Activated CD8-positive, alpha-beta T cell treated with anti-CD3 and anti-CD28 coated beads, Interleukin-2, amount 10 ng/mL, durations not matched to agents 7 days and 5 days (primary cell): ENCODE data around the gene ZNF577. TPM values are rescaled to one million over a fixed set of nuclear protein-coding genes. Genes with fewer than 3 reads are reported as not detected.
"Not testable (repeated sequence)": the region's sequence is repeated elsewhere in the genome, so short reads cannot be mapped to it uniquely, and the experiment has no call there.

Experiments
- ATAC-seq: fragments of 150-1000 bp; cut with Tn5 transposase; one replicate; pipeline ENCODE4 v1.10.0; 2021; ENCODE audit warnings: moderate library complexity
- CTCF ChIA-PET: fragments of 350-600 bp; sonication (Branson Sonifier 250); formaldehyde crosslinking; loops from one replicate; lab custom pipeline; 2021; ENCODE audit warnings: antibody characterized with exemption; lab: Charles Lee
- POLR2A ChIA-PET: fragments of 350-600 bp; sonication (Branson Sonifier 250); formaldehyde crosslinking; loops from one replicate; lab custom pipeline; 2021; ENCODE audit warnings: antibody characterized with exemption; lab: Charles Lee
- DNase-seq: peaks from one replicate; pipeline ENCODE4 v3.0.0-alpha.2; 2020
- H3K27ac Mint-ChIP-seq: one replicate; pipeline ENCODE4 v1.8.0; 2021; ENCODE audit warnings: mild to moderate bottlenecking, mixed read lengths
- H3K27me3 Mint-ChIP-seq: one replicate; pipeline ENCODE4 v1.8.0; 2021; ENCODE audit warnings: low read depth, mixed read lengths
- H3K36me3 Mint-ChIP-seq: one replicate; pipeline ENCODE4 v1.8.0; 2021; ENCODE audit warnings: low read depth, mixed read lengths
- H3K4me1 Mint-ChIP-seq: one replicate; pipeline ENCODE4 v1.8.0; 2021; ENCODE audit warnings: low read depth, mixed read lengths
- H3K4me3 Mint-ChIP-seq: one replicate; pipeline ENCODE4 v1.8.0; 2021; ENCODE audit warnings: mild to moderate bottlenecking, mixed read lengths
- H3K9me3 Mint-ChIP-seq: one replicate; pipeline ENCODE4 v1.8.0; 2022; ENCODE audit warnings: mixed read lengths; ENCODE audit not compliant: insufficient read depth
- total RNA-seq, 2 experiments: library from RNA; stranded (reverse); gene quantifications; one replicate each; pipeline ENCODE4 v1.2.3, GENCODE V29; 2021

ZNF577 gene
- total RNA-seq = 1 to 10 TPM; 6.0 to 7.6 TPM

- ChIA-PET CTCF (no interaction called here), POLR2A (interaction anchor here (0.5 kb wide), 1 partner anchor 20 kb away, joined by 3 read pairs; no protein-coding TSS in a partner anchor)
- Mint-ChIP-seq H3K36me3 (peaks cover 79% of the 10 kb centered on the region), H3K9me3 (peaks cover 69% of the 10 kb centered on the region), H3K4me3 (peak within 1 kb of the TSS; percentile 91), H3K27ac (peak within 1 kb of the TSS; percentile 92), H3K4me1 (peaks cover 7% of the 10 kb centered on the region), H3K27me3 (no peaks in the 10 kb centered on the region)
- DNase-seq (peak; percentile 85), ATAC-seq (peak; percentile 92)
Observed at GRCh38 chr19:51887522-51888498, at the start of gene ZNF577. Gene ZNF577 (minus strand): TSS chr19:51887951. CDS start chr19:51880382, 7,569 bp downstream.

DNA sequence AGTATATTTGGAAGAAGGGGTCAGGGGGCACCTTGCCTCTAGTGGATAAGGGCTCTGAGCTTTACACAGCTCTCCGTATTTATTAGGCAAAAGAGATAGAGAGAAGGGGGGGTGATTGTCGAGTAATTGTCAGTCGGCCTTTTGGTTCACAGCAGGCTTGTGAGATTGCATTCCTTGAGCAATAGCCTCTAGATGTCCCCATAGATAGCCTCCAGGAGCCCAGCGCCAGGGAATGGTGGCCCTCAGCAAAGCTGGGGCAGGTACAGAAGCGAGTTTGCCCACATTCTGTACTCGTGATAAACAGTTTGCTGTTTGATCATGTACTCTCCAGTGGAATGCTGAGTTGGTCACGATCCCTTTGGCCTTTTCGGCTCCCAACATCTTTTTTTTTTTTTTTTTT lies 44.2 kb upstream of the ZNF577 start:
- Mint-ChIP-seq H3K27ac (no peak overlapping the region), H3K27me3 (no peaks in the 10 kb centered on the region), H3K4me1 (peaks cover 11% of the 10 kb centered on the region), H3K9me3 (peaks cover 42% of the 10 kb centered on the region), H3K36me3 (peaks cover 84% of the 10 kb centered on the region), H3K4me3 (no peak overlapping the region)
- ChIA-PET CTCF (no interaction called here), POLR2A (no interaction called here)
- no peak for DNase-seq
- no peak for ATAC-seq

GRCh38 chr19:51927859-51928258 lies 40.1 kb upstream of the ZNF577 start:
- Mint-ChIP-seq H3K4me3 (peak overlapping the region; percentile 99), H3K4me1 (peaks cover 17% of the 10 kb centered on the region), H3K9me3 (peaks cover 57% of the 10 kb centered on the region), H3K27ac (peak overlapping the region; percentile 90), H3K27me3 (no peaks in the 10 kb centered on the region), H3K36me3 (peaks cover 70% of the 10 kb centered on the region)
- DNase-seq (peak; percentile 20), ATAC-seq (no peak)
- ChIA-PET CTCF (interaction anchor here (0.6 kb wide), 1 partner anchor 309 kb away, joined by 5 read pairs; no protein-coding TSS in a partner anchor), POLR2A (no interaction called here)

DNA sequence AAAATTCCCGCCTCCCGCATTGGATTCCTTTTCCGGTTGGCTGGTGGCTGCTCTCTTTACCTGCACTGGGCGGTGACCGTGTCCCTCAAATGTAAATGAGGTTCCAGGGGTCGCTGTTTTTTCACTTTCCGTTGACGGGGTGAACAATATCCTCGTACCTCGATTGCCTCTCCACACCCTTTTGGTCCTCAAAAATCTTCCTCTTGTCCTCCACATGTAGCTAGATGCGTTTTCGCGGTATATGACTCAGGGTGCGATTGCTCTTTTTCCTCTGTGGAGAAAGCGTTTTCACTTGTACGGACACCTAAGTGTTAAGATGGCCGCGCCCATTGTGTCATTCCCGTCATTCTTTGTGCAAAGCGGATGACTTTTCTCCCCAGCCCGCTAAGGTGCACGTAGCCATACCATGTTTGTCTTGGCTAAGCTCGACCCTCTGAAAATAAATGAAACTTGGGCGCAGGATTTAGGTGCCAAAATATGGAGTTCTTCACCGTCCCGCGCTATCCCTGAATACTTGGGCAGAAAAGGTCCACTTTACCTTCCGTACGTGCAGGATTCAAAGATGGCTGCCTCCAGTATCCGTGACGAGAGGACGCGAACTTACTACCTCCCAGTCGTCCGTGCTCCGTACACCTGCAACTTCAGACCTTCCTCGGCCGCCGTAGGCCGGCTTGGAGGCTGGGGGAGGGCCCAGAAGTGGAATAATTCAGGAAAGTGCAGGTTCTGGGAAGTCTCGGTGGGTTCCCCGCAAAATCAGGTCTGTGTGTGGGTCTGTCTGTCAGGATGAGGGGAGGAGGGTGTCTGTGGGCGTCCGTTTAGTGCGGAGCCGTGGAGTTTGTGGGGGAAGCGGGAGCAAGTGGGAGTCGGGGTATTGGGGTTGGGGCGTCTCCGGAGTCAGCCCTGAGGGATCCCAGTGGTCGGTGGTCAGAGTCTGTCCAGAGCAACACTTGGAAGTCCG lies 39.3 kb upstream of the ZNF577 start, which contains the start of gene ZNF613:
Gene ZNF613 (plus strand): TSS at position 689 of the 958 bp plus-strand sequence. CDS start 8,749 bp downstream, outside the sequence.
- H3K9me3 Mint-ChIP-seq = peaks cover 61% of the 10 kb centered on the region
- ChIA-PET POLR2A (no interaction called here), CTCF (no interaction called here)
- ATAC-seq (peak; percentile 94), DNase-seq (peak; percentile 90)
- H3K4me3 Mint-ChIP-seq = peak within 1 kb of the TSS; percentile 99
- H3K27me3 Mint-ChIP-seq = no peaks in the 10 kb centered on the region
- H3K4me1 Mint-ChIP-seq = peaks cover 17% of the 10 kb centered on the region
- peak within 1 kb of the TSS; percentile 90 for H3K27ac Mint-ChIP-seq
- H3K36me3 Mint-ChIP-seq = peaks cover 68% of the 10 kb centered on the region

- H3K4me3 Mint-ChIP-seq = peak overlapping the region; percentile 99
- ChIA-PET CTCF (no interaction called here), POLR2A (no interaction called here)
- no peaks in the 10 kb centered on the region for H3K27me3 Mint-ChIP-seq
- peaks cover 17% of the 10 kb centered on the region for H3K4me1 Mint-ChIP-seq
- peak overlapping the region; percentile 90 for H3K27ac Mint-ChIP-seq
- peaks cover 68% of the 10 kb centered on the region for H3K36me3 Mint-ChIP-seq
- DNase-seq = no peak
- ATAC-seq = no peak
- peaks cover 63% of the 10 kb centered on the region for H3K9me3 Mint-ChIP-seq
Observed at GRCh38 chr19:51926426-51926783, 38.7 kb upstream of the ZNF577 start.

DNA sequence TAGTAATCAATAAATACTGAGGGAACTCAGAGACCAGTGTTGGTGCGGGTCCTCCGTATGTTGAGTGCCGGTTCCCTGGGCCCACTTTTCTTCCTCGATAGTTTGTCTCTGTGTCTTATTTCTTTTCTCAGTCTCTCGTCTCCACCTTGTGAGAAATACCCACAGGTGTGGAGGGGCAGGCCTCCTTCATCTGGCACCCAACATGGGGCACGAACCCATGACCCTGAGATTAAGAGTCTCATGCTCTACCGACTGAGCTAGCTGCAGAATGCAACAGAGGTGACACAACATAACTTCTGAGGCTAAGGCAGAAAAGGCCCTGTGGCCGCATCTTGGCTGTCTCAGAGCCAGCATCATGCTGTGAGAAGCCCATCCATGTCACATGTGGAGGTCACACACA lies 34.2 kb upstream of the ZNF577 start:
- H3K4me3 Mint-ChIP-seq = no peak overlapping the region
- POLR2A ChIA-PET = no interaction called here
- H3K9me3 Mint-ChIP-seq = peaks cover 55% of the 10 kb centered on the region
- H3K27ac Mint-ChIP-seq = no peak overlapping the region
- peaks cover 6% of the 10 kb centered on the region for H3K4me1 Mint-ChIP-seq
- DNase-seq (no peak), ATAC-seq (no peak)
- peaks cover 36% of the 10 kb centered on the region for H3K36me3 Mint-ChIP-seq
- H3K27me3 Mint-ChIP-seq = no peaks in the 10 kb centered on the region
- CTCF ChIA-PET = no interaction called here

GRCh38 chr19:51919606-51920005 lies 31.9 kb upstream of the ZNF577 start:
- H3K27ac Mint-ChIP-seq = no peak overlapping the region
- H3K4me1 Mint-ChIP-seq = no peaks in the 10 kb centered on the region
- no peak for DNase-seq
- H3K36me3 Mint-ChIP-seq = peaks cover 25% of the 10 kb centered on the region
- CTCF ChIA-PET = no interaction called here
- no peak overlapping the region for H3K4me3 Mint-ChIP-seq
- ATAC-seq = no peak
- POLR2A ChIA-PET = no interaction called here
- peaks cover 62% of the 10 kb centered on the region for H3K9me3 Mint-ChIP-seq
- H3K27me3 Mint-ChIP-seq = no peaks in the 10 kb centered on the region

GRCh38 chr19:51916167-51916566 lies 28.4 kb upstream of the ZNF577 start:
- no peak overlapping the region for H3K4me3 Mint-ChIP-seq
- ChIA-PET CTCF (no interaction called here), POLR2A (no interaction called here)
- H3K27me3 Mint-ChIP-seq = no peaks in the 10 kb centered on the region
- no peak for ATAC-seq
- peaks cover 60% of the 10 kb centered on the region for H3K9me3 Mint-ChIP-seq
- no peaks in the 10 kb centered on the region for H3K4me1 Mint-ChIP-seq
- H3K27ac Mint-ChIP-seq = no peak overlapping the region
- peaks cover 15% of the 10 kb centered on the region for H3K36me3 Mint-ChIP-seq
- DNase-seq = no peak

- ATAC-seq = no peak
- Mint-ChIP-seq H3K36me3 (peaks cover 15% of the 10 kb centered on the region), H3K4me3 (no peak overlapping the region), H3K9me3 (peaks cover 54% of the 10 kb centered on the region), H3K27me3 (no peaks in the 10 kb centered on the region), H3K4me1 (no peaks in the 10 kb centered on the region), H3K27ac (no peak overlapping the region)
- POLR2A ChIA-PET = no interaction called here
- no peak for DNase-seq
- CTCF ChIA-PET = interaction anchor here (0.7 kb wide), 1 partner anchor 19 kb away, joined by 3 read pairs; no protein-coding TSS in a partner anchor
Observed at GRCh38 chr19:51915324-51915867, 27.6 kb upstream of the ZNF577 start.

GRCh38 chr19:51907981-51908380 lies 20.2 kb upstream of the ZNF577 start:
- H3K4me3 Mint-ChIP-seq, CTCF ChIA-PET, POLR2A ChIA-PET, DNase-seq, H3K27ac Mint-ChIP-seq, ATAC-seq, H3K27me3 Mint-ChIP-seq: not testable (repeated sequence)
- H3K9me3 Mint-ChIP-seq = peaks cover 61% of the 10 kb centered on the region
- H3K36me3 Mint-ChIP-seq = peaks cover 46% of the 10 kb centered on the region
- H3K4me1 Mint-ChIP-seq = peaks cover 19% of the 10 kb centered on the region

- Mint-ChIP-seq H3K36me3 (peaks cover 62% of the 10 kb centered on the region), H3K4me1 (peaks cover 23% of the 10 kb centered on the region)
Observed at GRCh38 chr19:51906108-51906507, 18.4 kb upstream of the ZNF577 start.

More at GRCh38 chr19:51906108-51906507, 18.4 kb upstream of the ZNF577 start:
- H3K9me3 Mint-ChIP-seq = peaks cover 63% of the 10 kb centered on the region
- H3K4me3 Mint-ChIP-seq, H3K27me3 Mint-ChIP-seq, H3K27ac Mint-ChIP-seq, POLR2A ChIA-PET, DNase-seq, ATAC-seq, CTCF ChIA-PET: not testable (repeated sequence)
